Caco-2 (cell line): Measurements from ENCODE around the gene PGC. TPM values are rescaled to one million over a fixed set of nuclear protein-coding genes. Genes with fewer than 3 reads are reported as not detected.

Experiments used
- BruUV-seq: library from RNA; stranded (reverse); fragments of 400-500 nt; replicated peaks from 2 replicates; lab custom pipeline; 2021; lab: Mats Ljungman, UMichigan
- CTCF ChIA-PET: fragments of 300-600 bp; sonication (Branson Sonifier 250); formaldehyde crosslinking; loops from one replicate; lab custom pipeline; 2022; ENCODE audit warnings: antibody characterized with exemption; lab: Charles Lee
- POLR2A ChIA-PET: fragments of 300-600 bp; sonication (Branson Sonifier 250); formaldehyde crosslinking; loops from one replicate; lab custom pipeline; 2022; ENCODE audit warnings: antibody characterized with exemption; lab: Charles Lee
- DNase-seq, 2 experiments: peaks; one replicate each; pipeline versions ENCODE4 v3.0.0 to v3.0.0-alpha.2; 2020 to 2022
- H3K27me3 ChIP-seq: replicated peaks from 2 replicates; pipeline ENCODE4 v1.6.0; 2011; ENCODE audit warnings: low read length; ENCODE audit not compliant: control insufficient read depth, insufficient read depth
- H3K36me3 ChIP-seq: 2 replicates; pipeline ENCODE4 v1.5.1; 2011; ENCODE audit warnings: low read length; ENCODE audit not compliant: control insufficient read depth, insufficient read depth
- H3K4me1 ChIP-seq: fragments of 250-450 bp; sonication (Bioruptor Pico); 2 replicates; pipeline ENCODE4 v1.5.1; 2020; ENCODE audit warnings: mild to moderate bottlenecking
- H3K4me3 ChIP-seq: 2 replicates; pipeline ENCODE4 v1.5.1; 2011; ENCODE audit warnings: low read depth, mild to moderate bottlenecking, control low read depth, low read length
- H3K9me3 ChIP-seq: fragments of 250-450 bp; sonication (Bioruptor Pico); 2 replicates; pipeline ENCODE4 v1.5.1; 2020; ENCODE audit warnings: mild to moderate bottlenecking, moderate library complexity
- H3K27ac Mint-ChIP-seq: one replicate; pipeline ENCODE4 v1.8.0; 2022; ENCODE audit warnings: mixed read lengths; ENCODE audit not compliant: unreplicated experiment
- H3K27me3 Mint-ChIP-seq: one replicate; pipeline ENCODE4 v1.8.0; 2022; ENCODE audit warnings: mixed read lengths; ENCODE audit not compliant: insufficient read depth, unreplicated experiment
- H3K36me3 Mint-ChIP-seq: one replicate; pipeline ENCODE4 v1.8.0; 2022; ENCODE audit warnings: mild to moderate bottlenecking, mixed read lengths; ENCODE audit not compliant: insufficient read depth, unreplicated experiment
- H3K4me1 Mint-ChIP-seq: one replicate; pipeline ENCODE4 v1.8.0; 2022; ENCODE audit warnings: low read depth, mixed read lengths; ENCODE audit not compliant: unreplicated experiment
- H3K4me3 Mint-ChIP-seq: one replicate; pipeline ENCODE4 v1.8.0; 2022; ENCODE audit warnings: mild to moderate bottlenecking, moderate library complexity, mixed read lengths; ENCODE audit not compliant: unreplicated experiment
- H3K9me3 Mint-ChIP-seq: one replicate; pipeline ENCODE4 v1.8.0; 2022; ENCODE audit warnings: mixed read lengths; ENCODE audit not compliant: unreplicated experiment
- intact Hi-C: fragments of 100-400 bp; cut with micrococcal nuclease; formaldehyde crosslinking; loops from one replicate; pipeline ENCODE4 v1.10.0; 2022; ENCODE audit not compliant: unreplicated experiment
- total RNA-seq: library from RNA; stranded (reverse); gene quantifications from 2 replicates; pipeline ENCODE4 v1.2.3, GENCODE V29; 2022
- TF ChIP-seq, protein P1 (sequence below), 2 experiments: fragments of 200-600 bp in 1 of 2; IDR thresholded peaks; 1 replicate in 1 of 2; 2 replicates in 1 of 2; pipeline versions ENCODE4 v1.5.1 to v1.8.0; 2011 to 2022; ENCODE audit warnings: antibody characterized with exemption in 1 of 2, control low read depth in 1 of 2, inconsistent platforms in 1 of 2, low read depth in 1 of 2, low read length in 1 of 2, mild to moderate bottlenecking in 1 of 2, moderate library complexity in 1 of 2; ENCODE audit not compliant: insufficient read depth in 1 of 2, severe bottlenecking in 1 of 2, unreplicated experiment in 1 of 2

The PGC gene
- total RNA-seq, 1 experiment from 2014 or later, result 12.2 TPM

DNA sequence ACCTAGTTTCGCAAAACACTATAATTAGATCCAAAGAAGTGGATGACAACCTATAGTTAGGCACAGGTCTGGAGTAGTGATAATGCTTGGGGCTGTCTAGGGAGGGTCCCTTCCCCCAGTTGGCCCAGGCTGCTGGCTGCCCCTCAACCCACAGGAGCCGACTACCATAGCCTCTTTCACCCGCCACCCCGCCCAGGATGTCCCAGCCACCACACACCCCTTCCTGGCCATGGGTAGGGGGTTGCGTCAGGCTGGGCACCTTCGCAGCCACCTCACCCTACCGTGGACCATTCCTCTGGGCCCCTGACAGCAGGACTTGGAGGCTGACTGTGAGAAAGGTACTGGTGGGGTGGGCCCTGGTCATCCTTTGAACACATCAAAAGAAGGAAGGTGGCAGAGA is 20.3 kb downstream of the PGC start:
- ChIA-PET POLR2A (no interaction called here), CTCF (no interaction called here)
- no peak overlapping the region for H3K4me3 Mint-ChIP-seq
- Histone ChIP-seq H3K9me3 (no peaks in the 10 kb centered on the region), H3K36me3 (no peaks in the 10 kb centered on the region), H3K4me1 (peaks cover 23% of the 10 kb centered on the region), H3K27me3 (no peaks in the 10 kb centered on the region), H3K4me3 (no peak overlapping the region)
- peaks cover 11% of the 10 kb centered on the region for H3K4me1 Mint-ChIP-seq
- no peaks in the 10 kb centered on the region for H3K9me3 Mint-ChIP-seq
- BruUV-seq, result no TSS peak
- no peaks in the 10 kb centered on the region for H3K36me3 Mint-ChIP-seq
- H3K27me3 Mint-ChIP-seq, result no peaks in the 10 kb centered on the region
- intact Hi-C loops, result no loop called here
- H3K27ac Mint-ChIP-seq, result no peak overlapping the region
- no peak for DNase-seq
- TF ChIP-seq, protein P1, sequence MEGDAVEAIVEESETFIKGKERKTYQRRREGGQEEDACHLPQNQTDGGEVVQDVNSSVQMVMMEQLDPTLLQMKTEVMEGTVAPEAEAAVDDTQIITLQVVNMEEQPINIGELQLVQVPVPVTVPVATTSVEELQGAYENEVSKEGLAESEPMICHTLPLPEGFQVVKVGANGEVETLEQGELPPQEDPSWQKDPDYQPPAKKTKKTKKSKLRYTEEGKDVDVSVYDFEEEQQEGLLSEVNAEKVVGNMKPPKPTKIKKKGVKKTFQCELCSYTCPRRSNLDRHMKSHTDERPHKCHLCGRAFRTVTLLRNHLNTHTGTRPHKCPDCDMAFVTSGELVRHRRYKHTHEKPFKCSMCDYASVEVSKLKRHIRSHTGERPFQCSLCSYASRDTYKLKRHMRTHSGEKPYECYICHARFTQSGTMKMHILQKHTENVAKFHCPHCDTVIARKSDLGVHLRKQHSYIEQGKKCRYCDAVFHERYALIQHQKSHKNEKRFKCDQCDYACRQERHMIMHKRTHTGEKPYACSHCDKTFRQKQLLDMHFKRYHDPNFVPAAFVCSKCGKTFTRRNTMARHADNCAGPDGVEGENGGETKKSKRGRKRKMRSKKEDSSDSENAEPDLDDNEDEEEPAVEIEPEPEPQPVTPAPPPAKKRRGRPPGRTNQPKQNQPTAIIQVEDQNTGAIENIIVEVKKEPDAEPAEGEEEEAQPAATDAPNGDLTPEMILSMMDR (IDR thresholded peaks at IDR 0.05; ENCODE audit: insufficient read depth in 1 of 2, low read depth in 1 of 2, low read length in 1 of 2, severe bottlenecking in 1 of 2, unreplicated experiment in 1 of 2), result no peak

DNA sequence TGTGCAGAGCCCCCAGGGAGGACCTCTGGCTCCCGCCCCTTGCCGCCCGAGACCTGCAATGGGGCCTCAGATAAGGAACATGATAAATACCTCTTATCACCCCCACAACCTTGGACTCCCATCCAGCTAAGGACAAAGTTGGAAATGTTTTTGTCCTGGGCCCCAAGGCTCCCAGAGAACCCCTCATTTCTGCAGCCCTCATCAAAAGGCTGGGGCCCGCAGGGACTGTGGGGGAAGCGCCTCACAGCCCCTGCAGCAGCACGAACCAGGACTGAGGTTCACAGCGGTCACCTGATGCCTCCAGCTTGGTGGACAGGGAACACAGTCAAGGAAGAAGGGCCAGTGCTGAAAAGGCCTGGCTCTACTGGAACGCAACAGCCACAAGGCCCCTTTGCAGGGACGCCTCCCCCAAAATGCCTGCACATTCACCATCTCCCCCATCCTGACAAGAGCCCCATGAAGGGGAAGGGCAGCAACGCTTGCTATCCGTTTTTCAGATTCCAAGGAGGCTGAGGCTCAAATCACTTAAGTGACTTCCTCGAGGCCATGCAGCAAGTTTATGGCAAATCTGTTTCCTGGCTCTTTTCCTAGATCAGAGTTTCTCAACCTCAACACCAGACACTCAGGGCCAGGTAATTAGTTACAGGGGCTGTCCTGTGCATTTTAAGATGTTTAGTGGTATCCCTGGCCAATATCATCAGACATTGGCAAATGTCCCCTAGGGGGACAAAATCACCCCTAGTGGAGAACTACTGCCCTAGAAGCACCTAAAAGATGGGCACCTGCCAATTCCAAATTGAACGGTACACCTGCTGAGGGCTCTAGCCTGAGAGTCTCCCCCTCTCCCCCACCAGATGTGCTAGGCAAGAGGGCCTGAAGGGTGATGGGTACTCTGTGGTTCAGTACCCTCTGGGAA is 22.4 kb downstream of the PGC start:
- H3K36me3 ChIP-seq, result no peaks in the 10 kb centered on the region
- H3K4me3 Mint-ChIP-seq, result no peak overlapping the region

DNA sequence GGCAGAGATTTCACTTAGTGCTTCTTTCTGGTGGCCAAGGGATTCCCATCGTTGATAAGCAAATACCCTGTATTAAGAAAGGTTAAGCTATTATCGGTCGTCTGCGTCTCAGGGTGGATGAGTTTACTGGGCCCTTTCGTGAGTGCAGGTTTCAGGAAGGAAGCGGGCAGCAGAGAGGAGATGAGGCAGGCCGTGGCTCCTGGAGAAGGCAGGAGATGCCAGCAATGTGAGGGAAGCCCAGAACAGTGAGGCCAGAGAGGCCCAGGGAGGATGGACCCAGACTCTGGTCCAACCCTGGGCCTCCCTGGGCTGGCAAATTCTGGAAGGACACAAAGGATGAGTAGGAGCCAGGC is 23.0 kb downstream of the PGC start:
- Histone ChIP-seq H3K27me3 (no peaks in the 10 kb centered on the region), H3K36me3 (no peaks in the 10 kb centered on the region), H3K9me3 (no peaks in the 10 kb centered on the region), H3K4me1 (peaks cover 23% of the 10 kb centered on the region), H3K4me3 (no peak overlapping the region)
- intact Hi-C loops, result no loop called here
- H3K27ac Mint-ChIP-seq, result peak overlapping the region; percentile 13
- BruUV-seq, result no TSS peak
- H3K36me3 Mint-ChIP-seq, result no peaks in the 10 kb centered on the region
- H3K27me3 Mint-ChIP-seq, result no peaks in the 10 kb centered on the region
- H3K4me1 Mint-ChIP-seq, result peaks cover 11% of the 10 kb centered on the region
- TF ChIP-seq, protein P1 (IDR thresholded peaks at IDR 0.05; ENCODE audit: insufficient read depth in 1 of 2, low read depth in 1 of 2, low read length in 1 of 2, severe bottlenecking in 1 of 2, unreplicated experiment in 1 of 2), result no peak
- ChIA-PET CTCF (no interaction called here), POLR2A (no interaction called here)
- DNase-seq, result no peak
- no peak overlapping the region for H3K4me3 Mint-ChIP-seq
- H3K9me3 Mint-ChIP-seq, result no peaks in the 10 kb centered on the region

More for the DNA sequence above, 22.4 kb downstream of the PGC start:
- Mint-ChIP-seq H3K27ac (no peak overlapping the region), H3K36me3 (no peaks in the 10 kb centered on the region), H3K9me3 (no peaks in the 10 kb centered on the region), H3K4me1 (peaks cover 11% of the 10 kb centered on the region), H3K27me3 (no peaks in the 10 kb centered on the region)
- DNase-seq, result no peak
- Histone ChIP-seq H3K4me3 (no peak overlapping the region), H3K9me3 (no peaks in the 10 kb centered on the region), H3K4me1 (peaks cover 23% of the 10 kb centered on the region), H3K27me3 (no peaks in the 10 kb centered on the region)
- BruUV-seq, result no TSS peak
- ChIA-PET POLR2A (no interaction called here), CTCF (no interaction called here)
- intact Hi-C loops, result no loop called here
- TF ChIP-seq, protein P1 (IDR thresholded peaks at IDR 0.05; ENCODE audit: insufficient read depth in 1 of 2, low read depth in 1 of 2, low read length in 1 of 2, severe bottlenecking in 1 of 2, unreplicated experiment in 1 of 2), result no peak
